GM18858 (cell line): ENCODE results near the gene NUP85.
A peak's percentile ranks its signal among the peaks of the same experiment; 100 is the strongest.
"Not testable (repeated sequence)": the region's sequence is repeated elsewhere in the genome, so short reads cannot be mapped to it uniquely, and the experiment has no call there.

Experiments
- ATAC-seq: cut with Tn5 transposase; IDR thresholded peaks from one replicate; pipeline ENCODE4 v1.9.1; 2021; ENCODE audit not compliant: unreplicated experiment

NUP85 gene

DNA sequence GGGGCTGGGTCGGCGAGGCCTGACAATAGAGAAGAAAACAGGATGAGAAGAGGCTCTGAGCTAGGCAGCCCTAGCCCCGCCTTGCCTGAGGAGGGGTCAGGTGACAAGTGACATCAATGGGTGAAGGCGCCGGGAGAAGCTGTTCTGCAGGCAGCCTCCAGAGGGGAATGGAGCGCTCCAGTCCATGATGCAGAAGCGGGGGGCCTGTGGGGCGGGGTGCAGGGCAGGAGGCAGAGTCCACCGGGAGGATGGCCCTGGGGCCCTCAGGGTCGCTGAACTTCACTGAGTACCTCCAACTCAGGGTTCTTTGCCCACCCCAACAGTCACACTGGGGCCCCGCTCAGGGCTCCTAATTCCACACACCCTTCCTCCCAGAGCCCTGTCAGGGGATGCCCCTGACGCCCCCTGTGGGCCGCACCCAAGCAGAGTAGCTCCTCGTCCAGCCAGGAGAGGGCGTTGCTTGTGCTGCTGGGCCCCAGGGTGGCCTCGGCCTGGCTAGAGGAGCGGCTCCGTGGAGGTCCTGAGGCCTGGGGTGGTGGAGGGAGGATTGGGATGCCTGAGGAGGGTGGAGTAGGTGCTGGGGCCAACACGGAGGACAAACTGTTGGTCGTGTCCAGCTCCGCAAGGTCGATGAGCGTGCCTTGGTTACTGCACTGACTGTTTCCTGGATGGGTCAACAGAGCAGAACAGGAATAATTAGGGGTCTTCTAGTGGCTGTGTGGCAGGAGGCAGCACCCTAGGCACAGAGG is 35.1 kb downstream of the NUP85 start:
- no peak for ATAC-seq

DNA sequence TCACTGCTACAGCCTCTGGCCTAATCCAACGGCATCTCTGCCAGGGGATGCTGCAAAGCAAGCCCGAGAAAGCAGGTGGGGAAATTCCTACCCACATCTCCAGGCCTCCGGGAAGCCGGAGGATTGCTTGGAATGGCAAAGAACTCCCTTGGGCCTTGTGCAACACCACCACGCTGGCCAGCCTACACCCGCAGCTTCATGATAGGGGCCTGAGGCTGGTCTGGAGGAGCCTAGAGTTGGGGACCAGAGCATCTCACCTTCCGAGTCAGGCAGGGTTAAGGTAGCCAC is 35.6 kb downstream of the NUP85 start:
- no peak for ATAC-seq

DNA sequence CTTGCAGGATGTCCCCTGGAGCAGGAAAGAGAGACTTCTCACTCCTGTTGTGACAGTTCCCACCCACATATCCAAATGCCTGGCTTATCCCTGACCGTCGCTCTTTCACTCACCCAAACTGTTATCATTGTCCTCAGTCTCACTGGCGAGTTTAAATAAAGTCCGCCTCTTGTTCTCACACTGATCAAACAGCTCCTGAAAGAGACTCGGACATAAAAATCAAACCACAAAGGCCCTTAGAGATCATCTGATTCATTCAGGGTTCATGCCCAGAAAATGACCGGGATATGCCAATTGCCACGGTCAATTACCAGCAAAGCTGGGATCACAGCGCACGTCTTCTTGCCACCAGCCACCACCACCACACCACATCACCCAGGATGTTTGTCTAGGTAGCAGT is 36.0 kb downstream of the NUP85 start:
- no peak for ATAC-seq

DNA sequence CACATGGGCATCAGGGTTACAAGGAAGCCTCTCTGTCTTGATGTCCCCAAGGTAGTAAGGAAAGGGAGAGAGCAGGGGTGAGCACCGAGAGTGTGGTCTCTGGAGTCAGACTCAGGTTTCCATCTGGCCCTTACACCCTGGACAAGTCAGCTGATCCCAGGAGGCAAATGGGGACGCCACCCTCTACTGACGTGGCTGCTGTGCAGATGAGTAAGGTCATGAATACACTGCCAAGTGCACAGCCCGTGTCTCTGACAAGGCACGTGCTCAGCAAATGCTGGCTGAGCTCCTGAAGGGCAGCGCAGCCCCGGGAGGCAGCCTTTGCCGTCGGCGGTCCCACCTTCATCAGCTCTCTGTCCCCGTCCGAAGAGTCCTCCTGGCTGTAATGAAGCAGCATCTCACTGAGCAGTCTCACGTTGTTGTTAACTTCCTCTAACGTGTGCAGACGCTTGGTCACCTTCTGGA is 36.5 kb downstream of the NUP85 start:
- no peak for ATAC-seq

DNA sequence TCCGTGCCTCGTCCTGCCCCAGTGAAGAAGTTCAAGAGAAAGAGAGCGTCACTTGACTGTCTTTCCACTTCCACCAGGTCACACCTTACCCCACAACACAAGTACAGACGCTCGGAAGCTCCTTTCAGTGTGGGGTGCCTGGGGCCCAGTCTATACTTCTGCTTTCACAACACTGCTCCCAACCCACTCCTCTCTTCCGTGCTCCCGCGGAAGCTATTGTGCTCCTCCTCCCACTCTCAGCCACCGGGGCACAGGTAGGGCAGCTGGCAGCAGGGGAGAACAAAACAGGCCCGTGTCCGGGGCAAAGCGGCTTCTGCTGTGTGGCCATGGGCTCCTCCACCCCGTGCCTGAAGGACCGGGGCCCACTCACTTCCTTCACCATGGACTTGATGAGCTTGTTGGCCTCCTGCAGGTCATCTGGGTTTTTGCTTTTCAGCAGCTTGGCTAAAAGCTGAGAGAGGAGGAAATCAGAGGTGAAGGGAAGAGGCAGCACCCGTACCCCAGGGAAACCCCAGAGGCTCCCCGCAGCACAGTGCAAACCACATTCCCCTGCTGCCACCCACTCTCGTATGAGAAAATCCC is 37.1 kb downstream of the NUP85 start:
- no peak for ATAC-seq

DNA sequence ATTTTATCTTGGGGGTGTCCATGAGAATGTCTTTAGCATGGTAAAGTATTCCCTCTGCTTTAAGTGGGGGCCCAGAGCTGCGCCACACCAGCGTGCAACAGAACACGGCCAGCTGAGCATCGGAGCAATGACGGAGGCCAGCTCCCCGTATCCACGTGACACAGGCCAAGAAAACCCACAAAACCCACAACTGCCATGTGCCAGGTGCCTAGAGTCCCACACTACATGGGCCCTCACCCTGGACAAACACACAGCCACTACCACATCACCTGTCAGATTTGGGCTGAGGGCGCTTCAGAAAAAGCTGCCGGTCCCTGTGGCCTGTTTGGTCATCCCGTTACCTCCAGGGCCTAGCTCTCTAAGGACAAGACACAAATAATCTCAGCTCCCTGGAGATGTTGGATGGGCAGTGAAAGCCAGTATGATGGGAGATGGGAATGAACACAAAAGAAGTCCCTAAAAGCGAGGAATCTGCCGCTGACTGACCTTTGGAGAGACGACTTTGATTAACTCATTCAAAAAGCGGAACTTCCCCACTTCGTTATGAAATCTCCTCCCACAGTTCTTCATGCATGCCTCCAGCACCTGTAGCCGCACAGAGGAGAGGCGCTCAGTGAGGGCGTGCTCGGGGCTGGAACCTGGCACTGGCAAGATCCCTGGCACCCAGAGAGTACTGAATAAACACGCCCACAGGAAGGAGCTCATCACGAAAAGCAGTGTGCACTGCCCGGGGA is 38.8 kb downstream of the NUP85 start:
- no peak for ATAC-seq

DNA sequence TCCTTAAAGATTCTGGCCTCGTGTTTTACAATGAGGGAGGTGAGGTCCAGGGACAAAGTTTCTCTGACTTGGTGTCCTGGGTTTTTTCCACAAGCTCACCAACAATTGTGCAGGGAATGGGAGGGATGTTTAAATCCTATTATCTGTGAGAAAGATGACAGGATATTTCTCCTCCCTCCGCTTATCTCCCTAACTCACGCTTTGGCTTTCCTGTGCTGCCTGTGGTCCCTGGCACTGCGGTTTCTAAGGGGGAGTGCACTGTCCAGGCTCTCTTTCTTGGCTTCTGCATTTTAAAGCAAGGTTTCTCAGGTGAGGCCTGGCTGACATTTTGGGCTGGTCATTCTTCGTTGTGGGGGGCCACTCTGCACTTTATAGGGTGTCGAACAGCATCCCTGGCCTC is 39.5 kb downstream of the NUP85 start:
- ATAC-seq, result no peak

DNA sequence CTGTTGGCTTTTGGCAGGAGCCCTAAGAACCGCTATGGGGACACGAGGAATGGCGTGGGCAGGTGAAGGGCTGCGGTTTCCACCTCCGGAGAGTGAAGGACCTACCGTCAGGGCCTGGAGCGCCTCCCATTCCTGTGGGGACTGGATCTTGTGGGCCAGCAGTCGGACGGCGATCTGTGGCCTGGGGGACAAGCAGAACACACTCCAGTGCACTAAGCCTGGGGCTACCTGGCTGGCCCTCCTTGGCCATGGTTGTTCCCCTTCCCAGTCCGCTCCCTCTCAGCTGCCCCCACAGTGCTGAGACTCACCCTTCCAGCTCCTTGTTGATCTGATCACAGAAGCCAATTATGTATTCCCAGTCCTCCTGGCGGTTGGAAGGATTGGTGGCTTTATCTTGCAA is 40.9 kb downstream of the NUP85 start:
- no peak for ATAC-seq

DNA sequence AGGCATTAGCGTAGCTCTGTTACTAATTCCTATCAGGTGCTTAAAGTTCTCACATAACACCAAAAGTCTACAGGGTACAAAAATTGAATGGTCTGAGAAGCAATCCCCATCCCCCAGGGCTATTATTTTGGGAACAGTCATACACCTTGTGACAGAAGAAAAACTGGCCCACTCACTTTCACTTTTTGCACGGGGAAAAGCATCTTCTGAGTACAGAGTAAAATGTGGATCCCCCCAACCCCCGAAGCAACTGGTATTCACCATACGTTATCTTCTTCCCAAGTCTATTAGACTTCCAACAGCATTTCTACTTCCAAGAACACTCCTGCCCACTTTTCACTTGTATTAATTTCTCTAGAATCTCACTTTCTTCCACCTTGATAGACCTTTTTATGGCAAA is 44.1 kb downstream of the NUP85 start:
- no peak for ATAC-seq

DNA sequence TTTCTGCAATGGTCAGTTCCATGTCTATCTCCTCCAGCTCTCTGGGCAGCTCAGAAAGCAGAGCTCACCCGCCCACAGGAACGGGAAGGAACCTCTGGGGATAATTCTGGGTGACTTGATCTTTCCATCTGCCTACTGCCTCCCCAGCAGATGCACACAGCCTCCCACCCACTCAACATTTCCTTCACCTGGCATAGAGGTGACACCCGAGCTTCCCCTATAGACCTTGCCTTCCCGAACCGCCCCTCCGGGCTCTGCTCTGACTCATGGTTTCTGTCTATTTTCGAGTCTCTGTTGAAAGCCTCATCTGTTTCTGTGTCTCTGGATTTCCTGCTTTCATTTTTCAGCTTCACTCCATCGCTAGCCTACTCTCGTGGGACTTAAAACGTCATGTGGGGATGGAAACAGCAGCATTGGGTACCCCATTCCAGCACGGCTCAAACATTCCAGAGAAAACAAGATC is 44.6 kb downstream of the NUP85 start:
- peak; percentile 77 for ATAC-seq

DNA sequence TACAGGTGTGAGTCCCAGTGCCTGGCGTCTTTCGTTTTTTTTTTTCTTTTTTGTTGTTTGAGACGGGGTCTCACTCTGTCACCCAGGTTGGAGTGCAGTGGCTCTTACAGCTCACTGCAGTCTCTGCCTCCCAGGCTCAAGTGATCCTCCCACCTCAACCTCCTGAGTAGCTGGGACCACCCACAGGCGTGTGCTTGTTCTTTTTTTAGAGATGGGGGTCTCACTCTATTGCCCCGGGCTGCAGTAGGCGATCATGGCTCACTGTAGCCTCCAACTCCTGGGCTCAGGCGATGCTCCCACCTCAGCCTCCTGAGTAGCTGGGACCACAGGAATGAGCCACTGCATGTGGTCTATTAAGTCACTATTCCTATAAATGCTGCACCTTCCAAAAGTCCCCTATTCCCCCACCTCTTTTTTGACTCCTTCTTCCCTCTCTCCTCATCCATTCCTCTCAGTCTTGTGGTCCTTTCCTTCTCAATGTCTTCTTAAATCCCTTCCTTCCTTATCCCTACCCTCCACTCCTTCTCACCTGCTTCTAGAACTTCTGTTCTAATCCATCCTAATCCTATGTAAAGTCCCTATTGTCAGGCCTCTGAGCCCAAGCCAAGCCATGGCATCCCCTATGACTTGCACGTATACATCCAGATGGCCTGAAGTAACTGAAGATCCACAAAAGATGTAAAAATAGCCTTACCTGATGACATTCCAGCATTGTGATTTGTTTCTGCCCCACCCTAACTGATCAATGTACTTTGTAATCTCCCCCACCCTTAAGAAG is 46.7 kb downstream of the NUP85 start:
- ATAC-seq, result no peak

DNA sequence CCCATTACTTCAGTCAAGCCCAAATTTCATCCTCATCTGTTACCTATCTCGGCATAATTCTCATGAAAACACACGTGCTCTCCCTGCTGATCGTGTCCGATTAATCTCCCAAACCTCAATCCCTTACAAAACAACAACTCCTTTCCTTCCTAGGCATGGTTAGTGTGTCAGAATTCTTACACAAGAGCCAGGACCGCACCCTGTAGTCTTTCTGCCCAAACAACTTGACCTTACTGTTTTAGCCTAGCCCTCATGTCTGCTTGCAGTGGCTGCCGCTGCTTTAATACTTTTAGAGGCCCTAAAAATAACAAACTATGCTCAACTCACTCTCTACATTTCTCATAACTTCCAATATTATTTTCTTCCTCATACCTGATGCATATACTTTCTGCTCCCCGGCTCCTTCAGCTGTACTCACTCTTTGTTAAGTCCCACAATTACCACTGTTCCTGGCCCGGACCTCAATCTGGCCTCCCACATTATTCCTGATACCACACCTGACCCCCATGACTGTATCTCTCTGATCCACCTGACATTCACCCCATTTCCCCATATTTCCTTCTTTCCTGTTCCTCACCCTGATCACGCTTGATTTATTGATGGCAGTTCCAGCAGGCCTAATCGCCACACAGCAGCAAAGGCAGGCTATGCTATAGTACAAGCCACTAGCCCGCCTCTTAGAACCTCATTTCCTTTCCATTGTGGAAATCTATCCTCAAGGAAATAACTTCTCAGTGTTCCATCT is 50.6 kb downstream of the NUP85 start:
- ATAC-seq, result not testable (repeated sequence)

DNA sequence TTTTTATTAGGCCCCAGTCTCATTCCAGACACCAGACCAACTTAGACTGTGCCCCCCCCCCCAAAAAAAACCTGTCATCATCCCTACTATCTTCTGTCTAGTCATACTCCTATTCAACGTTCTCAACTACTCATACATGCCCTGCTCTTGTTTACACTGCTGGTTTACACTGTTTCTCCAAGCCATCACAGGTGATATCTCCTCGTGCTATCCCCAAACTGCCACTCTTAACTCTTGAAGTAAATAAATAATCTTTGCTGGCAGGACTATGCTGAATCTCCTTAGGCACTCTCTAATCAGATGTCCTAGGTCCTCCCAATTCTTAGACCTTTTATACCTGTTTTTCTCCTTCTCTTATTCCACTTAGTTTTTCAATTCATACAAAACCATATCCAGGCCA is 51.7 kb downstream of the NUP85 start:
- not testable (repeated sequence) for ATAC-seq

DNA sequence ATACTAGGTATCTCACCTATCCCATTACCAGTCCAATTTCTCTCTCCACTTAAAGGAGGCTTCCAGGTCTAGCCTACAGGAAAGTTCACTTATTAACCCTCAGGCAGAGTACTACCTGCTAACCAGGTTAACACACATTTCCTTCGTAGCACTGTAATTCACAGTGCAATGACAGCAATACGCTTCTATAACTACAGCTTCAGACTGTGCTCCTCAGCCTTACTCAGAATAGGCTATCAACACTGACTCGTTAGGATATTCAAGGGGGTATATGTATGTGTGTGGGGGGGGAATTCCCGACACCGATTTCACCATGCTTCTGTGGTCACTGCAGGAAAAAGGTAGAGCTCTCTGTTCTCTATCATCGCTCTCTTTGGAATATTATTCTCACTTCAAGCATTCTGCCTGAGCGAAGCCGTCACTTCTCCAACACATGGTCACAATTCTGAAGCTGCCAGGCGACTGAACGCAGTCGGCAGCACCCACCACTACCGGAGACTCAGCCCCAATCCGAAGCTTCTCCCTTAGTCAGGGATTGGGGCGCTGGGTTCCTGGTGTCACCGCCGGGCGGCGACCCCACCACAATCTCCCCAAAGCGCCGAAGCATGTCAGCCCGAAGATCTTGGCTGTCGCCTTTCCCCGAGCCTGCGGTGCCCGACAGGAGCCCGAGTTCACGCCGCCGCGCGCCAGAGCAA is 55.3 kb downstream of the NUP85 start:
- ATAC-seq, result no peak

DNA sequence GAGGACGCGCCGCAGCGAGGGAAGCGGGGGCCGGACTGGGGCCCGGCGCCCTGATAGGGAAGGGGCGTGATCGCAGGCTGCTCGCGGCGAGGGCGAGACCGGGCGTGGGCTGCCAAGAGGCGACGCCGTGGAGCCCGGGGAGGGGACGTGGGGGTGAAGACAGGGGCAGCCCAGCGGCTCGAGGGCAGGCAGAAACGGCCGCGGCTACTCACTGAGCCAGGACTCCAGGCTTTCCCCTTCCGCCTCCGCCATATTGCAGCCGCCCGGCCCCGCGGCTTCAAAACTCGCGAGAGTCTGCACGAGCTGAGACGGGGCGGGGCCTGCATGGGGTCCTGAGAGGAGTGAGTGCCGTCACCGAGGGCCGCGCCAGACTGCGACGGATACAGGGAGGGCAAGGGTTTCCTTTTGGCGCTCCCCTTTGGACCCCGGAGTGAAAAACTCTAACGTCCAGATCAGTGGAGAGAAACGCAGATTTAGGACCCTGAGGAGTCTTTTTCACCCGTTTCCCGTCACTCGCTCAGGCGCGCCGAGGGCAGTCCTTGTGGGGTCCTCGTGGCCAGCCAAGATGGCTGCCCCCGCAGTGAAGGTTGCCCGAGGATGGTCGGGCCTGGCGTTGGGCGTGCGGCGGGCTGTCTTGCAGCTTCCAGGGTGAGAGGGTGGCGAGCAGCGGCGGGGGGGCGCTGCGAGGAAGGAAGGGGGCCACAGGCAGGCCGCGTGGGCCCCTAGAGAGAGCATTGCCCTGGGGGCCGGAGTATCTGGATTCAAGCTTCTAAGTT is 56.0 kb downstream of the NUP85 start, which contains the start of the genes GGA3 and MRPS7:
Gene GGA3, minus strand, starts transcription at position 271 of the 776 bp plus-strand sequence. Its CDS starts 19 bp downstream, at position 252.
Gene MRPS7, plus strand, starts transcription at position 544 of the 776 bp plus-strand sequence. Its CDS starts 22 bp downstream, at position 566.
- ATAC-seq, result no peak

DNA sequence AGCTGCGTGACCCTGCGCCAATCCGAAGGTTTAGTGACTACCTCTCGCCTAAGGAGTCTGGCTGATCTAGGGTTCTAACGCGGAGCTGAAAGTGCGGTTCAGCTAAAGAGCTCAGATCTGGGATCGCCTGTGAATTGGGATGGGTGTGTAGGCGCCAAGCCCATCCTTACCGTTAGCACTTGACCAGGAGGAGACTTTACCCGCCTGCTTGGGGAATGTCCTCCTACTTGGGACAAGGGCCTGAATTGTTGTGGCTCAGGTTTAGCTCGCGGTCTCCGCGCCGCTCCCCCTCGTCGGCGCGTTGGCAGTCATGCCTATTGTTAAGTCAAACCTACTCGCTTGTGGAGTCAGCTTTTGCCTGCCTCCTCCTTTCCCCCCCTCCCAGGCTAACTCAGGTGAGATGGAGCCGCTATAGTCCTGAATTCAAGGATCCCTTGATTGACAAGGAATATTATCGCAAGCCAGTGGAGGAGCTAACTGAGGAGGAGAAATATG is 56.7 kb downstream of the NUP85 start:
- ATAC-seq, result no peak

DNA sequence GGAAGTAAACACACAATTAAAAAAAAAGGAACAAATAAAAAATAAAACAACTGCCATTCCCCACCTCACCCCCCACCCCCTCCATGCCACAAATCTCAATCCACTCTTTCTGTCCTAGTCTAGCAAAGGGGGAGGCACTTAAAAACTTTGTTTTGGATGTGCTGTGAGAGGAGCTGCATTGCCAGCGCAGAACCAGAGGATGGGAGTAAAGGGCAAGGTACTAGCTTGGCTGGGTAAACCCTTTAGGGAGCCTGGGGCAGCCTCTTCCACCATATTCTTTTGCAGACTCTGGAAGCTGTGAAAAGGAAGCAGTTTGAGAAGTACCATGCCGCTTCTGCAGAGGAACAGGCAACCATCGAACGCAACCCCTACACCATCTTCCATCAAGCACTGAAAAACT is 57.6 kb downstream of the NUP85 start:
- ATAC-seq, result no peak

DNA sequence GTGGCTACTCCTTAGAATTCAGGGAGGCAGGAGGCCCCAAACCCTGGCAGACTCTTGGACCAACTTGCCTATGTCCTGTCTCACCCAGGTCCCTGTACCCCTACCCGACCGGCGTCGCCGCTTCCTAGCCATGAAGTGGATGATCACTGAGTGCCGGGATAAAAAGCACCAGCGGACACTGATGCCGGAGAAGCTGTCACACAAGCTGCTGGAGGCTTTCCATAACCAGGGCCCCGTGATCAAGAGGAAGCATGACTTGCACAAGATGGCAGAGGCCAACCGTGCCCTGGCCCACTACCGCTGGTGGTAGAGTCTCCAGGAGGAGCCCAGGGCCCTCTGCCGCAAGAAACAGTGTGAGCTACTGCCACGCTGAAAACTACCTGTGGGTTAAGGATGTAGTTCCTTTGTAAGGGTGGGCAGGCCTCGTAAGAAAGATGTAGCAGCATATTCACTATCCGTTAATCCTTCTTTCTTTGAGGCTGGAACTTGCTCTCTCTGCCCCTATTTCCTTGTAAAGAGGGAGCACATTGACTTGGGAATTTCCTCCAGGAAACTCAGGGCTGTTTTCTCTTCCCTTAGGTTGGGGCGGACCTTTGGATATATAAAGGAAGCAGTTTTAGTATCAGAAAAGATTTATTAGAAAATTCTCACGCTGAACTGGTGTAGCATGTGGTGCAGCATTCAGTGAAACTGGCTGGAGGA is 60.3 kb downstream of the NUP85 start:
- ATAC-seq, result no peak
